ENCODE results near the gene LIPC.

DNA sequence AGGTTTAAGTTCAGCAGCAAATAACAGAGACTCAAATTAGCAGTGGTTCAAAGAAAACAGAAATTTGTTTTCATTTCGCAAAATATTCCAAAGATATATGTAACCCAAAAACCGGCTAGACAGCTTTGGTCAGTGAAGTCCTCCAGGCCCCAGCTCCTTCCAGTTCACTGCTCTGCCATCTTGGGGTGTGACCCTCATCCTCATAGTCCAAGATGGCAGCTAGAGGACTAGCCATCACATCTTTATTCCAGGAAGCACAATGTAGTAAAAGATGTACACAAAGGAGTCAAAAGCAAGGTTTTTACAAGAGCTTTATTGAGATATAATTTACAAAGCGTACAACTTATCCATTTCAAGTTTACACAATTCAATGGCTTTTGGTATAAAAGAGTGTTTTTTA, 107.1 kb downstream of the LIPC start:
- TF ChIP-seq EZH2phosphoT487 (IDR thresholded peaks at IDR 0.05; ENCODE audit: insufficient read depth, low read depth): no peak
- TF ChIP-seq EZH2 (IDR thresholded peaks at IDR 0.05; ENCODE audit: insufficient read depth, poor library complexity, severe bottlenecking): no peak

Data from GM23248 (cell line).